GM23338 (cell line): ENCODE results near the gene WNT7A. TPM values are rescaled to one million over a fixed set of nuclear protein-coding genes. Genes with fewer than 3 reads are reported as not detected.
"Not testable (repeated sequence)": the region's sequence is repeated elsewhere in the genome, so short reads cannot be mapped to it uniquely, and the experiment has no call there.

ENCODE experiments used
- ATAC-seq: fragments of 200-7000 bp; cut with Tn5 transposase; 3 replicates; pipeline ENCODE4 v1.9.1; 2020
- DNase-seq: peaks from one replicate; pipeline ENCODE4 v3.0.0-alpha.2; 2015; ENCODE audit warnings: low spot score
- H2AFZ ChIP-seq: fragments of 200-600 bp; sonication (generic); 2 replicates; pipeline ENCODE4 v1.8.0; 2016; ENCODE audit warnings: antibody characterized with exemption, mild to moderate bottlenecking, moderate library complexity
- H3F3A ChIP-seq: fragments of 200-600 bp; sonication (generic); replicated peaks from 2 replicates; pipeline ENCODE4 v1.8.0; 2017; ENCODE audit warnings: antibody characterized with exemption, mixed run types, low read depth
- H3K27ac ChIP-seq: fragments of 200-600 bp; sonication (generic); 2 replicates; pipeline ENCODE4 v1.6.1; 2016; ENCODE audit warnings: low read depth
- H3K27me3 ChIP-seq: fragments of 200-600 bp; sonication (generic); 2 replicates; pipeline ENCODE4 v1.8.0; 2016; ENCODE audit warnings: mild to moderate bottlenecking, mixed run types, moderate library complexity; ENCODE audit not compliant: insufficient read depth
- H3K36me3 ChIP-seq: fragments of 200-600 bp; sonication (generic); 2 replicates; pipeline ENCODE4 v1.8.0; 2016; ENCODE audit warnings: mild to moderate bottlenecking; ENCODE audit not compliant: insufficient read depth
- H3K4me1 ChIP-seq: fragments of 200-600 bp; sonication (generic); 2 replicates; pipeline ENCODE4 v1.8.0; 2016; ENCODE audit warnings: mild to moderate bottlenecking, moderate library complexity; ENCODE audit not compliant: insufficient read depth
- H3K4me2 ChIP-seq: fragments of 200-600 bp; sonication (generic); 2 replicates; pipeline ENCODE4 v1.7.1; 2017; ENCODE audit warnings: mixed run types
- H3K4me3 ChIP-seq: fragments of 200-600 bp; sonication (generic); 2 replicates; pipeline ENCODE4 v1.6.1; 2016; ENCODE audit warnings: mixed run types
- H3K79me2 ChIP-seq: fragments of 200-600 bp; sonication (generic); replicated peaks from 2 replicates; pipeline ENCODE4 v1.8.0; 2017; ENCODE audit warnings: mild to moderate bottlenecking; ENCODE audit not compliant: insufficient read depth
- H3K9me2 ChIP-seq: fragments of 200-600 bp; sonication (generic); 2 replicates; pipeline ENCODE4 v1.8.0; 2017; ENCODE audit not compliant: insufficient read depth
- H4K20me1 ChIP-seq: fragments of 200-600 bp; sonication (generic); replicated peaks from 2 replicates; pipeline ENCODE4 v1.8.0; 2017; ENCODE audit warnings: mild to moderate bottlenecking; ENCODE audit not compliant: insufficient read depth
- H3K27ac Mint-ChIP-seq: 2 replicates; pipeline ENCODE4 v1.8.0; 2020; ENCODE audit warnings: inconsistent platforms, mild to moderate bottlenecking, moderate library complexity, mixed read lengths
- H3K27me3 Mint-ChIP-seq: 3 replicates; pipeline ENCODE4 v1.8.0; 2022; ENCODE audit warnings: low read depth, mild to moderate bottlenecking, moderate library complexity, mixed read lengths, inconsistent platforms; ENCODE audit not compliant: insufficient read depth, poor library complexity
- H3K36me3 Mint-ChIP-seq: 3 replicates; pipeline ENCODE4 v1.8.0; 2021; ENCODE audit warnings: low read depth, mild to moderate bottlenecking, inconsistent platforms, moderate library complexity, mixed read lengths
- H3K4me1 Mint-ChIP-seq: 3 replicates; pipeline ENCODE4 v1.8.0; 2020; ENCODE audit warnings: mild to moderate bottlenecking, inconsistent platforms, mixed read lengths
- H3K4me3 Mint-ChIP-seq: 3 replicates; pipeline ENCODE4 v1.8.0; 2021; ENCODE audit warnings: moderate library complexity, mild to moderate bottlenecking, inconsistent platforms, mixed read lengths
- H3K9me3 Mint-ChIP-seq: 3 replicates; pipeline ENCODE4 v1.8.0; 2020; ENCODE audit warnings: moderate library complexity, mild to moderate bottlenecking, inconsistent platforms, mixed read lengths
- EZH2phosphoT487 ChIP-seq: fragments of 200-600 bp; sonication (generic); IDR thresholded peaks from one replicate; pipeline ENCODE4 v1.8.1; 2018; ENCODE audit warnings: antibody characterized with exemption; ENCODE audit not compliant: unreplicated experiment
- JUNB ChIP-seq: IDR thresholded peaks from one replicate; pipeline ENCODE4 v1.6.1; 2016; ENCODE audit warnings: antibody characterized with exemption; ENCODE audit not compliant: unreplicated experiment
- STAT1 ChIP-seq: IDR thresholded peaks from one replicate; pipeline ENCODE4 v1.6.1; 2016; ENCODE audit warnings: antibody characterized with exemption; ENCODE audit not compliant: unreplicated experiment
- ZNF114 ChIP-seq: fragments of 250-450 bp; sonication (Bioruptor Pico); IDR thresholded peaks from 2 replicates; pipeline ENCODE4 v1.5.0; 2020; ENCODE audit warnings: mild to moderate bottlenecking, moderate library complexity
- ZNF331 ChIP-seq: fragments of 250-450 bp; sonication (Bioruptor Pico); IDR thresholded peaks from 2 replicates; pipeline ENCODE4 v1.5.0; 2020; ENCODE audit warnings: low read depth, mild to moderate bottlenecking, moderate library complexity
- polyA plus RNA-seq: library from polyadenylated mRNA; unstranded; fragments of >200 nt; fragmentation: Nextera tagmentation; extraction: Ambion mirVana; gene quantifications from 2 replicates; pipeline ENCODE4 v1.2.1, GENCODE V29; 2016
- total RNA-seq: library from RNA; depleted of rRNA; stranded (reverse); fragments of >200 nt; shearing (Covaris generic); gene quantifications from 2 replicates; pipeline ENCODE4 v1.2.3, GENCODE V29; 2014
- TF ChIP-seq, protein P1 (sequence below): IDR thresholded peaks from one replicate; pipeline ENCODE4 v1.6.1; 2018; ENCODE audit warnings: antibody characterized with exemption; ENCODE audit not compliant: unreplicated experiment
- TF ChIP-seq, protein P2 (sequence below): IDR thresholded peaks from 2 replicates; pipeline ENCODE4 v1.6.1; 2016; ENCODE audit warnings: antibody characterized with exemption
- TF ChIP-seq, protein P3 (sequence below), 2 experiments: fragments of 200-600 bp in 1 of 2; sonication (generic) in 1 of 2; conservative IDR thresholded peaks; 2 replicates each; pipeline versions ENCODE4 v1.5.1 to v1.6.1; 2016 to 2017; ENCODE audit warnings: antibody characterized with exemption in 2 of 2, low read depth in 2 of 2, mild to moderate bottlenecking in 2 of 2, moderate library complexity in 1 of 2

WNT7A gene
- total and polyA plus RNA-seq, 2 experiments from 2014 or later = not detected

DNA sequence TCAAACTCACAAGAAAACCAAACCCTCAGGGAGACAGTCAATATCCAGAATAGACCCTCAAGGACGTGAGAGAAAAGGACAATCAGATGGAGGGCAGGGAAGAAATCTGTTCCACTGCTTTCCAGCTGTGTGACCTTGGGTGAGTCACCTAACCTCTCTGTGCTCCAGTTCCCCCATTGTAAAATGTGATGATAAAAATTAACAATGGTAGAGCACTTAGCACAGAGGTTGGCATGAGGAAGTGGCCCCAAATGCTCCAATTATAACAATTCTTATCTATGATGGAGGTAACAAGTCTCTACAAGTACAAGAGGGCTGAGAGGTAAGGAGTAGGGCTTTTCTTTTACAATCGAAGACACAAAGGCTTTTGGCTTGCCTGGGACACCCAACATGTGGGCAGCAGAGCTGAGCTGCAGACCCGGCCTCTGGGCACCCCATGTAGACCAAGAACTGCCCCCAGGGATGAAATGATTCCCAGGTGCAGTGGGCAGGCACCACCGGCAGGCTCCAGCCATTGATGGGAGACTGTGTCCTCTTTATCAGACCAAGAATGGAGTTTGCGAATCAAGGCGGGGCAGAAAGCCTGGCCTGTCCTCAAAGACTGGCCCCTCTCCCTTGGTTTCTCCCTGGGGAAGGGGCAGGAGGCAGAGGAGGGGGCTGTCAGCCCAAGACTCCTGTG, 22.0 kb downstream of the WNT7A start (continued):
- no peak for TF ChIP-seq JUNB
- no peak for TF ChIP-seq STAT1
- TF ChIP-seq, protein P1, sequence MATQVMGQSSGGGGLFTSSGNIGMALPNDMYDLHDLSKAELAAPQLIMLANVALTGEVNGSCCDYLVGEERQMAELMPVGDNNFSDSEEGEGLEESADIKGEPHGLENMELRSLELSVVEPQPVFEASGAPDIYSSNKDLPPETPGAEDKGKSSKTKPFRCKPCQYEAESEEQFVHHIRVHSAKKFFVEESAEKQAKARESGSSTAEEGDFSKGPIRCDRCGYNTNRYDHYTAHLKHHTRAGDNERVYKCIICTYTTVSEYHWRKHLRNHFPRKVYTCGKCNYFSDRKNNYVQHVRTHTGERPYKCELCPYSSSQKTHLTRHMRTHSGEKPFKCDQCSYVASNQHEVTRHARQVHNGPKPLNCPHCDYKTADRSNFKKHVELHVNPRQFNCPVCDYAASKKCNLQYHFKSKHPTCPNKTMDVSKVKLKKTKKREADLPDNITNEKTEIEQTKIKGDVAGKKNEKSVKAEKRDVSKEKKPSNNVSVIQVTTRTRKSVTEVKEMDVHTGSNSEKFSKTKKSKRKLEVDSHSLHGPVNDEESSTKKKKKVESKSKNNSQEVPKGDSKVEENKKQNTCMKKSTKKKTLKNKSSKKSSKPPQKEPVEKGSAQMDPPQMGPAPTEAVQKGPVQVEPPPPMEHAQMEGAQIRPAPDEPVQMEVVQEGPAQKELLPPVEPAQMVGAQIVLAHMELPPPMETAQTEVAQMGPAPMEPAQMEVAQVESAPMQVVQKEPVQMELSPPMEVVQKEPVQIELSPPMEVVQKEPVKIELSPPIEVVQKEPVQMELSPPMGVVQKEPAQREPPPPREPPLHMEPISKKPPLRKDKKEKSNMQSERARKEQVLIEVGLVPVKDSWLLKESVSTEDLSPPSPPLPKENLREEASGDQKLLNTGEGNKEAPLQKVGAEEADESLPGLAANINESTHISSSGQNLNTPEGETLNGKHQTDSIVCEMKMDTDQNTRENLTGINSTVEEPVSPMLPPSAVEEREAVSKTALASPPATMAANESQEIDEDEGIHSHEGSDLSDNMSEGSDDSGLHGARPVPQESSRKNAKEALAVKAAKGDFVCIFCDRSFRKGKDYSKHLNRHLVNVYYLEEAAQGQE = no peak
- TF ChIP-seq EZH2phosphoT487 = no peak
- TF ChIP-seq, protein P2, sequence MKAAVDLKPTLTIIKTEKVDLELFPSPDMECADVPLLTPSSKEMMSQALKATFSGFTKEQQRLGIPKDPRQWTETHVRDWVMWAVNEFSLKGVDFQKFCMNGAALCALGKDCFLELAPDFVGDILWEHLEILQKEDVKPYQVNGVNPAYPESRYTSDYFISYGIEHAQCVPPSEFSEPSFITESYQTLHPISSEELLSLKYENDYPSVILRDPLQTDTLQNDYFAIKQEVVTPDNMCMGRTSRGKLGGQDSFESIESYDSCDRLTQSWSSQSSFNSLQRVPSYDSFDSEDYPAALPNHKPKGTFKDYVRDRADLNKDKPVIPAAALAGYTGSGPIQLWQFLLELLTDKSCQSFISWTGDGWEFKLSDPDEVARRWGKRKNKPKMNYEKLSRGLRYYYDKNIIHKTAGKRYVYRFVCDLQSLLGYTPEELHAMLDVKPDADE = no peak
- TF ChIP-seq ZNF331 (CRISPR knock-in tag) = no peak
- no peak for TF ChIP-seq ZNF114
- TF ChIP-seq, protein P3, sequence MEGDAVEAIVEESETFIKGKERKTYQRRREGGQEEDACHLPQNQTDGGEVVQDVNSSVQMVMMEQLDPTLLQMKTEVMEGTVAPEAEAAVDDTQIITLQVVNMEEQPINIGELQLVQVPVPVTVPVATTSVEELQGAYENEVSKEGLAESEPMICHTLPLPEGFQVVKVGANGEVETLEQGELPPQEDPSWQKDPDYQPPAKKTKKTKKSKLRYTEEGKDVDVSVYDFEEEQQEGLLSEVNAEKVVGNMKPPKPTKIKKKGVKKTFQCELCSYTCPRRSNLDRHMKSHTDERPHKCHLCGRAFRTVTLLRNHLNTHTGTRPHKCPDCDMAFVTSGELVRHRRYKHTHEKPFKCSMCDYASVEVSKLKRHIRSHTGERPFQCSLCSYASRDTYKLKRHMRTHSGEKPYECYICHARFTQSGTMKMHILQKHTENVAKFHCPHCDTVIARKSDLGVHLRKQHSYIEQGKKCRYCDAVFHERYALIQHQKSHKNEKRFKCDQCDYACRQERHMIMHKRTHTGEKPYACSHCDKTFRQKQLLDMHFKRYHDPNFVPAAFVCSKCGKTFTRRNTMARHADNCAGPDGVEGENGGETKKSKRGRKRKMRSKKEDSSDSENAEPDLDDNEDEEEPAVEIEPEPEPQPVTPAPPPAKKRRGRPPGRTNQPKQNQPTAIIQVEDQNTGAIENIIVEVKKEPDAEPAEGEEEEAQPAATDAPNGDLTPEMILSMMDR (conservative IDR thresholded peaks at IDR 0.05; ENCODE audit: low read depth in 2 of 2) = no peak

DNA sequence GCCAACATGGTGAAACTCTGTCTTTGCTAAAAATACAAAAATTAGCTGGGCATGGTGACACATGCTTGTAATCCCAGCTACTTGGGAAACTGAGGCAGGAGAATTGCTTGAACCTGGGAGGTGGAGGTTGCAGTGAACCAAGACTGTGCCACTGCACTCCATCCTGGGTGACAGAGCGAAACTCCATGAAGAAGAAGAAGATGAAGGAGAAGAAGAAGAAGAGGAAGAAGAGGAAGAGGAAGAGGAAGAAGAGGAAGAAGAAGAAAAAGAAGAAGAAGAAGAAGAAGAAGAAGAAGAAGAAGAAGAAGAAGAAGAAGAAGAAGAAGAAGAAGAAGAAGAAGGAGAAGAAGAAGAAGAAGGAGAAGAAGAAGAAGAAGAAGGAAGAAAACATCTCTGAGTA, 23.2 kb downstream of the WNT7A start:
- not testable (repeated sequence) for H3K27me3 ChIP-seq, ATAC-seq, H3F3A ChIP-seq, H3K4me1 Mint-ChIP-seq, H3K9me3 Mint-ChIP-seq, H3K27ac Mint-ChIP-seq, H3K9me2 ChIP-seq, H3K4me3 Mint-ChIP-seq, H3K79me2 ChIP-seq, H4K20me1 ChIP-seq, H2AFZ ChIP-seq, H3K36me3 ChIP-seq, H3K4me3 ChIP-seq, H3K27ac ChIP-seq, H3K4me2 ChIP-seq, DNase-seq, H3K4me1 ChIP-seq, H3K36me3 Mint-ChIP-seq
- H3K27me3 Mint-ChIP-seq = peaks cover 14% of the 10 kb centered on the region
